DOHH2 (cell line): Measurements from ENCODE around the gene CD34.

ENCODE experiments used
- EZH2phosphoT487 ChIP-seq: fragments of 200-600 bp; sonication (generic); IDR thresholded peaks from 2 replicates; pipeline ENCODE4 v1.6.1; 2017; ENCODE audit warnings: borderline replicate concordance, mild to moderate bottlenecking, antibody characterized with exemption, low read length, moderate library complexity, mixed read lengths
- TF ChIP-seq, protein P1 (sequence below): fragments of 200-600 bp; sonication (generic); IDR thresholded peaks from one replicate; pipeline ENCODE4 v1.5.1; 2014; ENCODE audit warnings: antibody characterized with exemption, mild to moderate bottlenecking, low read depth, low read length; ENCODE audit not compliant: poor library complexity, severe bottlenecking

DNA sequence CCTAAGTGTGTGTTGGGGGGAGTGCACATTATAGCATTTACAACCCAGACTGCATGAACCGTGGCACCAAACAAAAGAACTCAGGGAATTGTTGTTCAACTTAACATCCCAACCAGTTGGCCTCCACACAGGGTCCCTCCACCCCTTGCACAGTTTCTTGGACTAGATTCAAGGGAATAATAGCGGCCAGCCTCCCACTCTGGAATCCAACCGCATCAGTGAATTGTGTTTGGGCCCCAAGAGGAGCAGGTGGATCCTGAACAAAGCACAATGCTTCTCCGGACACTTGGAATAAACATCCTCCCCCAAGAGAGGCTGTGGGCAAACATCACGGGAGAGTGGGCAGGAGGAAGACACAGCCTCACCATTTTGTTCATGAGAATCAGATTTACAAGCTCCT is 18.2 kb downstream of the CD34 start:
- TF ChIP-seq, protein P1, sequence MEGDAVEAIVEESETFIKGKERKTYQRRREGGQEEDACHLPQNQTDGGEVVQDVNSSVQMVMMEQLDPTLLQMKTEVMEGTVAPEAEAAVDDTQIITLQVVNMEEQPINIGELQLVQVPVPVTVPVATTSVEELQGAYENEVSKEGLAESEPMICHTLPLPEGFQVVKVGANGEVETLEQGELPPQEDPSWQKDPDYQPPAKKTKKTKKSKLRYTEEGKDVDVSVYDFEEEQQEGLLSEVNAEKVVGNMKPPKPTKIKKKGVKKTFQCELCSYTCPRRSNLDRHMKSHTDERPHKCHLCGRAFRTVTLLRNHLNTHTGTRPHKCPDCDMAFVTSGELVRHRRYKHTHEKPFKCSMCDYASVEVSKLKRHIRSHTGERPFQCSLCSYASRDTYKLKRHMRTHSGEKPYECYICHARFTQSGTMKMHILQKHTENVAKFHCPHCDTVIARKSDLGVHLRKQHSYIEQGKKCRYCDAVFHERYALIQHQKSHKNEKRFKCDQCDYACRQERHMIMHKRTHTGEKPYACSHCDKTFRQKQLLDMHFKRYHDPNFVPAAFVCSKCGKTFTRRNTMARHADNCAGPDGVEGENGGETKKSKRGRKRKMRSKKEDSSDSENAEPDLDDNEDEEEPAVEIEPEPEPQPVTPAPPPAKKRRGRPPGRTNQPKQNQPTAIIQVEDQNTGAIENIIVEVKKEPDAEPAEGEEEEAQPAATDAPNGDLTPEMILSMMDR = no peak
- no peak for TF ChIP-seq EZH2phosphoT487
